ENCODE results near the gene LIX1L. TPM values are rescaled to one million over a fixed set of nuclear protein-coding genes. Genes with fewer than 3 reads are reported as not detected.
A peak's percentile ranks its signal among the peaks of the same experiment; 100 is the strongest.
"Not testable (repeated sequence)": the region's sequence is repeated elsewhere in the genome, so short reads cannot be mapped to it uniquely, and the experiment has no call there.

Gene LIX1L
- total RNA-seq, 5 donors from 2014 or later (not counting 1 experiment from before 2014, with no cell fraction given), result 43.4 to 74.4 (median 64.2) TPM

DNA sequence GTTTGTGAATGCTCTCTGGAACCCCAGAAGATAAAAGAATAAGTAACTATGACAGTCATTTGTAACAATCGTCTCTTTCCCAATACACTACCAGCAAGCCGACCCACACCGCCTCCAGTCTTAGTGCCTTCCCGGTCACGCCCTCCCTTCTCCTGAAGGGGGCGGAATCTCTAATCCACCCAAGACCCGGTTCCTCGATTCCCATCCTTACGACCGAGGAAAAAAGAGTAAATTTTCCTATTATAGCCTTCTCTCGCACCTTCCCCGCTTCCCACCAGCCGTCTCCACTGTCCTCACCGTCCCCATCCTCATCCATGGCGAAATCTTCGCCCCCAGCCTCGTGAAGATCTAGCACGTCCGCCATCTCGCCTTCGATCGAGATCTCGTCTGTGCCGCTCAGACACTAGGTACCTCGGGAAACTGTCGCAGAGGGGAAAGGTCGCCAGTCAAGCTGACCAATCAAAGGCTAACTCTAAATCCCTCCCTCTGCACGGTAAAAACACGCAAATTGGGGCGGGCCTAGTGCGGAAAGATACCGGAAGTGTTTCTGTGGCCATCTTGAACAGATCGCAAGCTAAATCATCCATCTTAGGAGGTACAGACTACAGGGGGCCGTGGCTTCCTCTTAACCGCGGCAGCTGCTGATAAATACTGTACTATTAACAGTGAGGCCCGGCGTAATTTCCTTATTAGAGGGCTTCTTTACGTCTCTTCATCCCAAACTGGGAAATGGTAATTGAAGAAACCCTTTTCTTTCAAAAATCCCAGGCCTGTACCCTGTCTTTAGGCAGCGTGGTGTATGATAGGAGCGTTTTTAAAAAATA is 30.5 kb downstream of the LIX1L start, which contains the start of gene RBM8A:
Gene RBM8A (minus strand): TSS at position 422 of the 824 bp plus-strand sequence. CDS start 58 bp downstream, at position 364.
- DNase-seq, result peak; percentile 80 to 98 (median 94)
- peaks cover 15 to 23% (median 22%) of the 10 kb centered on the region in 3 donors for H3K4me1 Mint-ChIP-seq
- peak within 1 kb of the TSS; percentile 91 to 93 for H3K4me3 ChIP-seq (ENCODE audit: control insufficient read depth in 1 of 2, extremely low read depth in 1 of 2, low read length in 1 of 2)
- H3K4me1 ChIP-seq (ENCODE audit: control insufficient read depth in 1 of 2, extremely low read depth in 1 of 2, insufficient read depth in 2 of 2, low read length in 2 of 2), result peaks cover 16 to 26% of the 10 kb centered on the region in 2 experiments
- H3K27me3 Mint-ChIP-seq, result no peaks in the 10 kb centered on the region
- H3K27me3 ChIP-seq (replicated peaks in 1 of 2; ENCODE audit: control insufficient read depth in 2 of 2, extremely low read depth in 1 of 2, insufficient read depth in 2 of 2, low read length in 1 of 2), result no peaks in the 10 kb centered on the region
- peak within 1 kb of the TSS in 2 of 3 donors; percentile 66 to 74 for H3K4me3 Mint-ChIP-seq
- peaks cover 0 to 15% of the 10 kb centered on the region in 2 donors for H3K36me3 ChIP-seq (ENCODE audit: control insufficient read depth in 2 of 2, extremely low read depth in 1 of 2, insufficient read depth in 1 of 2, low read length in 1 of 2)
- H3K27ac Mint-ChIP-seq, result no peak within 1 kb of the TSS
- ChIA-PET POLR2A (interaction anchor here (0.5 to 2.3 kb wide), 17 partner anchors 8 to 101 kb away, joined by 3 to 26 read pairs (median 4); partner anchors contain the start of genes ANKRD34A (in 2 of the 2), LIX1L (in 2 of the 2), PEX11B (in 2 of the 2) and POLR3GL (in 2 of the 2)), CTCF (interaction anchor here (0.5 to 3.0 kb wide), 21 partner anchors 8 to 1614 kb away, joined by 3 to 34 read pairs (median 4); partner anchors contain the start of genes ANKRD34A (in 2 of the 2), PEX11B (in 2 of the 2), POLR3GL (in 2 of the 2) and ANKRD35 (in 1 of the 2))
- no peaks in the 10 kb centered on the region for H3K9me3 Mint-ChIP-seq
- H3K9me3 ChIP-seq, result no peaks in the 10 kb centered on the region
- WGBS (ENCODE audit: insufficient coverage), result under 1% methylated on average over 31 of the region's 41 CpGs
- H3K27ac ChIP-seq (ENCODE audit: low read length), result peak within 1 kb of the TSS; percentile 95
- ATAC-seq (replicated peaks in 1 of 4), result peak; percentile 97 to 99 (median 98)
- peaks cover 16% of the 10 kb centered on the region for H3K36me3 Mint-ChIP-seq

DNA sequence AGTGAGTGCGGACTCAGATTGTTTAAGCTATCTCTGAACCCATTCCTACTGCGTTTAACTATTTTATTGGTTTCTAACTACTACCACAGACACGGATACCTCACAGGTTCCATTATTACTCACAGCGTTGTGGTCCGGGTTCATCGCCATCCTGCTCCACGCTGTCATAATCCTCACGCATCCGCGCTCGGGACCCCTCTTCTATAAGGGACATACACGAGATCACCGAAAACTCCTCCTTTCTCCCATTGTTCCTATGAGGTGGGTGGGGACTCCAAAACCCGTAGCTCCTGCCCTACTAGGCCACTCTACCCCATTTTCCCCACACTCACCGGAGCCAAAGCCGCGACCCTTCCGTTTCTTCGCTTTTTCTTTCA is 31.1 kb downstream of the LIX1L start:
- POLR2A ChIA-PET, result interaction anchor here (0.6 to 2.3 kb wide), 7 partner anchors 8 to 126 kb away, joined by 3 to 26 read pairs (median 9); partner anchors contain the start of genes LIX1L (in 2 of the 2), ANKRD34A (in 1 of the 2), PEX11B (in 1 of the 2) and PIAS3 (in 1 of the 2)

DNA sequence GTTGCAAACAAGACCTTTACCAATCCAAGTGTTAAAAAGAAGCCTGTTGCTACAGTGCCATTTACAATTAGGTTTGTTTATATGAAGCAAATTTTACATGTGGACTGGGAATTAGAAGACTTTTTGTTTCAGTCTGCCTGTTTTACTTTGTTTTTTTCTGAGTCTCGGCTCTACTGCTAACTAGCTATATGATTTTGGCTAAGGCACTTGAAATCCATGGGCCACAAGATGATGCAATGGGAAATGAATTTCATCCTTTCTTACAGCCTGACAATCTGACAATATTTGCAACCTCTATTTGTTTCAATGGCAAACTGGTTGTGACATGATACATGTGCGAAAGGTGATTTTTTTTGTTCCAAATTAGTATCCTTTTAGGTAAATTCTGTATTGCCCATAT is 35.6 kb downstream of the LIX1L start:
- Histone ChIP-seq H3K27ac (ENCODE audit: low read length) (no peak overlapping the region), H3K4me1 (ENCODE audit: control insufficient read depth in 1 of 2, extremely low read depth in 1 of 2, insufficient read depth in 2 of 2, low read length in 2 of 2) (peaks cover 24 to 34% of the 10 kb centered on the region in 2 experiments), H3K9me3 (no peaks in the 10 kb centered on the region), H3K4me3 (ENCODE audit: control insufficient read depth in 1 of 2, extremely low read depth in 1 of 2, low read length in 1 of 2) (no peak overlapping the region), H3K36me3 (ENCODE audit: control insufficient read depth in 2 of 2, extremely low read depth in 1 of 2, insufficient read depth in 1 of 2, low read length in 1 of 2) (peaks cover 0 to 14% of the 10 kb centered on the region in 2 donors), H3K27me3 (replicated peaks in 1 of 2; ENCODE audit: control insufficient read depth in 2 of 2, extremely low read depth in 1 of 2, insufficient read depth in 2 of 2, low read length in 1 of 2) (no peaks in the 10 kb centered on the region)
- H3K9me3 Mint-ChIP-seq, result no peaks in the 10 kb centered on the region
- ChIA-PET CTCF (no interaction called here), POLR2A (interaction anchor here in 1 of 2 donors (0.6 kb wide), 2 partner anchors 29 to 125 kb away, joined by 3 to 5 read pairs; no protein-coding TSS in a partner anchor)
- peaks cover 19% of the 10 kb centered on the region for H3K36me3 Mint-ChIP-seq
- no peak overlapping the region for H3K4me3 Mint-ChIP-seq
- H3K27ac Mint-ChIP-seq, result no peak overlapping the region
- peaks cover 24 to 36% (median 33%) of the 10 kb centered on the region in 3 donors for H3K4me1 Mint-ChIP-seq
- ATAC-seq (replicated peaks in 1 of 4) (no peak), DNase-seq (no peak)
- 100% methylated on average over 1 of the region's 2 CpGs for WGBS (ENCODE audit: insufficient coverage)
- H3K27me3 Mint-ChIP-seq, result no peaks in the 10 kb centered on the region

More for the DNA sequence above, 31.1 kb downstream of the LIX1L start:
- H3K9me3 Mint-ChIP-seq, result no peaks in the 10 kb centered on the region
- CTCF ChIA-PET, result interaction anchor here (0.5 to 3.0 kb wide), 13 partner anchors 8 to 111 kb away, joined by 3 to 34 read pairs (median 4); partner anchors contain the start of genes ANKRD34A (in 2 of the 2), PEX11B (in 2 of the 2), POLR3GL (in 2 of the 2) and LIX1L (in 1 of the 2)
- Histone ChIP-seq H3K27me3 (replicated peaks in 1 of 2; ENCODE audit: control insufficient read depth in 2 of 2, extremely low read depth in 1 of 2, insufficient read depth in 2 of 2, low read length in 1 of 2) (no peaks in the 10 kb centered on the region), H3K27ac (ENCODE audit: low read length) (peak overlapping the region; percentile 95), H3K9me3 (no peaks in the 10 kb centered on the region), H3K4me3 (ENCODE audit: control insufficient read depth in 1 of 2, extremely low read depth in 1 of 2, low read length in 1 of 2) (peak overlapping the region; percentile 91 to 93), H3K36me3 (ENCODE audit: control insufficient read depth in 2 of 2, extremely low read depth in 1 of 2, insufficient read depth in 1 of 2, low read length in 1 of 2) (peaks cover 0 to 17% of the 10 kb centered on the region in 2 donors), H3K4me1 (ENCODE audit: control insufficient read depth in 1 of 2, extremely low read depth in 1 of 2, insufficient read depth in 2 of 2, low read length in 2 of 2) (peaks cover 13 to 21% of the 10 kb centered on the region in 2 experiments)
- peaks cover 11 to 19% (median 16%) of the 10 kb centered on the region in 3 donors for H3K4me1 Mint-ChIP-seq
- 3% methylated on average over 5 of the region's 19 CpGs for WGBS (ENCODE audit: insufficient coverage)
- DNase-seq (peak in 4 of 35 experiments; percentile 1 to 19 (median 6)), ATAC-seq (replicated peaks in 1 of 4) (peak in 1 of 4 experiments; percentile 4)
- H3K4me3 Mint-ChIP-seq, result no peak overlapping the region
- peaks cover 16% of the 10 kb centered on the region for H3K36me3 Mint-ChIP-seq
- no peaks in the 10 kb centered on the region for H3K27me3 Mint-ChIP-seq
- H3K27ac Mint-ChIP-seq, result no peak overlapping the region

DNA sequence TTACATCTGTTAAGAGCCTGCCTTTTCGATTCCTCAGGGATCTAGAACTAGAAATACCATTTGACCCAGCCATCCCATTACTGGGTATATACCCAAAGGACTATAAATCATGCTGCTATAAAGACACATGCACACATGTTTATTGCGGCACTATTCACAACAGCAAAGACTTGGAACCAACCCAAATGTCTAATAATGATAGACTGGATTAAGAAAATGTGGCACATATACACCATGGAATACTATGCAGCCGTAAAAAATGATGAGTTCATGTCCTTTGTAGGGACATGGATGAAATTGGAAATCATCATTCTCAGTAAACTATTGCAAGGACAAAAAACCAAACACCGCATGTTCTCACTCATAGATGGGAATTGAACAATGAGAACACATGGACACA is 37.5 kb downstream of the LIX1L start:
- H3K4me3 ChIP-seq (ENCODE audit: control insufficient read depth in 1 of 2, extremely low read depth in 1 of 2, low read length in 1 of 2); CTCF ChIA-PET; ATAC-seq (replicated peaks in 1 of 4); H3K27me3 Mint-ChIP-seq; H3K27me3 ChIP-seq (replicated peaks in 1 of 2; ENCODE audit: control insufficient read depth in 2 of 2, extremely low read depth in 1 of 2, insufficient read depth in 2 of 2, low read length in 1 of 2); DNase-seq; H3K27ac ChIP-seq (ENCODE audit: low read length); H3K9me3 ChIP-seq; H3K9me3 Mint-ChIP-seq: not testable (repeated sequence)
- peaks cover 24% of the 10 kb centered on the region for H3K36me3 Mint-ChIP-seq
- H3K4me3 Mint-ChIP-seq, result peak overlapping the region; percentile 82 to 94 (median 91)
- POLR2A ChIA-PET, result interaction anchor here in 1 of 2 donors (0.6 kb wide), 1 partner anchor 117 kb away, joined by 7 read pairs; no protein-coding TSS in a partner anchor
- H3K4me1 Mint-ChIP-seq, result peaks cover 37 to 49% (median 43%) of the 10 kb centered on the region in 3 donors
- Histone ChIP-seq H3K4me1 (ENCODE audit: control insufficient read depth in 1 of 2, extremely low read depth in 1 of 2, insufficient read depth in 2 of 2, low read length in 2 of 2) (peaks cover 17 to 29% of the 10 kb centered on the region in 2 experiments), H3K36me3 (ENCODE audit: control insufficient read depth in 2 of 2, extremely low read depth in 1 of 2, insufficient read depth in 1 of 2, low read length in 1 of 2) (peaks cover 0 to 21% of the 10 kb centered on the region in 2 donors)
- H3K27ac Mint-ChIP-seq, result peak overlapping the region; percentile 78 to 98
- no CpG with 5 or more reads among the region's 4 CpGs for WGBS (ENCODE audit: insufficient coverage)

DNA sequence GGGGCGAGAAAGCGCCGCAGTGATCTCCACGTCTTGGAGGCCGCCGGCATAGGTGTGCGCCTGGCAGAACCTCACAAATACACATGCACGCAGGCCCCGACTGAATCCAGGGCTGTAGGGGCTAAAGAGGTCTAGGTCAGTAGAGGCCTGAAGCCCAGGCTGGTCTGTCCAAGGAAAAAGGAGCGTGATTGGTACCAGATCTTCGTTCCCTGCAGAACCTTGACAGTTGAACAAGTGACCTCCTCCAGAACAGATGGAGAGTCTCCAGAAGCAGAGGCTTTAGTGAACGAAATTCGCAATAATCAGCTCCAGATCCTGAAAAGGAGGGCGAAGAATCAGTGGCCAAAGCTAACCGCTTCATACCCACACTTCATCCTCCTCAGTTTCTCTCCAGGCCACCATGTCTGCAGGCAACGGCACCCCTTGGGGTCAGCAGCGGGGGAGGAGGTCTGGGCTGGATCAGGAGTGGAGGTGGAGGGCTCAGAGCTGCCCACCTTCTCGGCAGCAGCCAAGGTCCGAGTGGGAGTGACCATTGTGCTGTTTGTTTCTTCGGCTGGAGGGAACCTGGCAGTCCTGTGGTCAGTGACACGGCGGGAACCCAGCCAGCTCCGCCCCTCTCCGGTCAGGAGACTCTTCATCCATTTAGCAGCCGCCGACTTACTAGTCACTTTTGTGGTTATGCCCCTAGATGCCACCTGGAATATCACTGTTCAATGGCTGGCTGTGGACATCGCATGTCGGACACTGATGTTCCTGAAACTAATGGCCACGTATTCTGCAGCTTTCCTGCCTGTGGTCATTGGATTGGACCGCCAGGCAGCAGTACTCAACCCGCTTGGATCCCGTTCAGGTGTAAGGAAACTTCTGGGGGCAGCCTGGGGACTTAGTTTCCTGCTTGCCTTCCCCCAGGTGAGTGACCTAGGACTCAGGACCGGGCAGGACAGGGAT is 38.6 kb downstream of the LIX1L start:
- H3K9me3 ChIP-seq, result no peaks in the 10 kb centered on the region
- H3K27ac ChIP-seq (ENCODE audit: low read length), result peak overlapping the region; percentile 67
- peaks cover 0 to 24% of the 10 kb centered on the region in 2 donors for H3K36me3 ChIP-seq (ENCODE audit: control insufficient read depth in 2 of 2, extremely low read depth in 1 of 2, insufficient read depth in 1 of 2, low read length in 1 of 2)
- peaks cover 40 to 53% (median 47%) of the 10 kb centered on the region in 3 donors for H3K4me1 Mint-ChIP-seq
- 9% methylated on average over 25 of the region's 33 CpGs for WGBS (ENCODE audit: insufficient coverage)
- no peaks in the 10 kb centered on the region for H3K27me3 ChIP-seq (replicated peaks in 1 of 2; ENCODE audit: control insufficient read depth in 2 of 2, extremely low read depth in 1 of 2, insufficient read depth in 2 of 2, low read length in 1 of 2)
- DNase-seq (peak in 4 of 35 experiments; percentile 2 to 24 (median 6)), ATAC-seq (replicated peaks in 1 of 4) (peak in 3 of 4 experiments; percentile 8 to 25 (median 15))
- H3K27me3 Mint-ChIP-seq, result no peaks in the 10 kb centered on the region
- H3K9me3 Mint-ChIP-seq, result no peaks in the 10 kb centered on the region
- H3K4me1 ChIP-seq (ENCODE audit: control insufficient read depth in 1 of 2, extremely low read depth in 1 of 2, insufficient read depth in 2 of 2, low read length in 2 of 2), result peaks cover 17 to 29% of the 10 kb centered on the region in 2 experiments
- peaks cover 31% of the 10 kb centered on the region for H3K36me3 Mint-ChIP-seq
- peak overlapping the region; percentile 93 to 98 for H3K4me3 ChIP-seq (ENCODE audit: control insufficient read depth in 1 of 2, extremely low read depth in 1 of 2, low read length in 1 of 2)
- ChIA-PET POLR2A (interaction anchor here (0.5 to 1.7 kb wide), 9 partner anchors 8 to 102 kb away, joined by 3 to 12 read pairs (median 5); partner anchors contain the start of genes PIAS3 (in 2 of the 2), RBM8A (in 2 of the 2), HJV (in 1 of the 2) and LIX1L (in 1 of the 2)), CTCF (interaction anchor here (0.5 to 1.7 kb wide), 5 partner anchors 8 to 59 kb away, joined by 3 to 7 read pairs (median 3); partner anchors contain the start of gene RBM8A (in 1 of the 2))
- peak overlapping the region; percentile 95 to 98 for H3K27ac Mint-ChIP-seq
- peak overlapping the region; percentile 82 to 94 (median 91) for H3K4me3 Mint-ChIP-seq
